H1 (cell line): Measurements from ENCODE around the gene CDKN1B. TPM values are rescaled to one million over a fixed set of nuclear protein-coding genes. Genes with fewer than 3 reads are reported as not detected.

Experiments
- HDAC6 ChIP-seq: IDR thresholded peaks from one replicate; pipeline ENCODE4 v1.7.1; 2012; ENCODE audit warnings: low read depth, mild to moderate bottlenecking, inconsistent platforms, low read length, moderate library complexity
- POLR2A ChIP-seq, 2 experiments: IDR thresholded peaks; 1 replicate in 1 of 2; 2 replicates in 1 of 2; pipeline ENCODE4 v1.6.1; 2011; ENCODE audit warnings: low read depth in 2 of 2, low read length in 2 of 2, mild to moderate bottlenecking in 2 of 2; ENCODE audit errors: control extremely low read depth in 1 of 2
- RAD21 ChIP-seq, 2 experiments: IDR thresholded peaks in 1 of 2; conservative IDR thresholded peaks in 1 of 2; 2 replicates each; pipeline ENCODE4 v1.6.1; 2011; ENCODE audit warnings: low read depth in 2 of 2, low read length in 2 of 2, improper control_type of control experiment in 1 of 2, inconsistent platforms in 1 of 2, mild to moderate bottlenecking in 1 of 2, moderate library complexity in 1 of 2
- SIN3A ChIP-seq, 2 experiments: IDR thresholded peaks in 1 of 2; conservative IDR thresholded peaks in 1 of 2; 2 replicates each; pipeline ENCODE4 v1.6.1; 2011 to 2012; ENCODE audit warnings: low read length in 2 of 2, improper control_type of control experiment in 1 of 2, low read depth in 1 of 2, mild to moderate bottlenecking in 1 of 2
- SIX5 ChIP-seq: IDR thresholded peaks from 2 replicates; pipeline ENCODE4 v1.6.1; 2011; ENCODE audit warnings: mild to moderate bottlenecking, low read depth, low read length
- polyA plus RNA-seq, 7 experiments: library from polyadenylated mRNA; depleted of rRNA in 3 of 7; stranded (reverse) in 5 of 7; unstranded in 2 of 7; fragments of >200 nt in 5 of 7; fragments of 200-250 nt in 2 of 7; gene quantifications; 1 replicate in 5 of 7; 2 replicates in 1 of 7; 4 replicates in 1 of 7; pipeline versions ENCODE4 v1.2.1 to v1.2.3, GENCODE V29; 2011 to 2013; ENCODE audit warnings: missing spikeins in 2 of 7, mixed read lengths in 2 of 7
- total RNA-seq: library from RNA; stranded (reverse); fragmentation: NEBNext Ultra II Directional; extraction: Animal tissue kit (Norgen Biotek cat#: 25700); gene quantifications from 2 replicates; pipeline ENCODE4 v1.2.1, GENCODE V29; 2021

CDKN1B gene
- total and polyA plus RNA-seq, 2 of the 8 experiments (the other 6 are each of a cell fraction or from before 2014, with no cell fraction given) = 6.5 to 27.2 TPM

- TF ChIP-seq SIX5 (no peak), POLR2A (IDR thresholded peaks at IDR 0.05; ENCODE audit: control extremely low read depth in 1 of 2, low read depth in 2 of 2, low read length in 2 of 2) (no peak), HDAC6 (no peak), RAD21 (IDR thresholded peaks at IDR 0.05 in 1 of 2, conservative IDR thresholded peaks at IDR 0.05 in 1 of 2; ENCODE audit: low read depth in 2 of 2, low read length in 2 of 2) (no peak), SIN3A (conservative IDR thresholded peaks at IDR 0.05 in 1 of 2, IDR thresholded peaks at IDR 0.05 in 1 of 2; ENCODE audit: low read depth in 1 of 2, low read length in 2 of 2) (no peak)
Measured at GRCh38 chr12:12731178-12731577, 14.0 kb downstream of the CDKN1B start (continued).
